ENCODE results near the gene KNTC1.

The KNTC1 gene

DNA sequence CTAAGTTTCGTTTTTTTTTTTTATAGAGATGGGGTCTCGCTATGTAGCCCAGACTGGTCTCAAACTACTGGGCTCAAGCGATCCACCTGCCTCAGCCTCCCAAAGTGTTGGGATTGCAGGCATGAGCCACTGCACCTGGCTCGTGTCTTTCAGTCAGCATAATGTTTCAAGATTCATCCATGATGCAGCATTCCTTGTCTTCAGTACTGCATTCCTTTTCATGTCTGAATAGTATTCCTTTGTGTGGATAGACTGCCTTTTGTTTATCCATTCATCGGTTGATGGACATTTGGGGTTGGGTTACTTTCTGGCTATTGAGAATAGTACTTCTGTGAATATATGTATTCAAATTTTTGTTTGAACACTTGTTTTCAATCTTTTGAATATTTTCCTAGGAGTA, 138.7 kb downstream of the KNTC1 start:
- Histone ChIP-seq H3K4me2 (ENCODE audit: low read depth, low read length, poor library complexity, severe bottlenecking) (no peak overlapping the region), H3K36me3 (ENCODE audit: insufficient read depth, low read length) (no peaks in the 10 kb centered on the region), H2AFZ (ENCODE audit: low read length) (no peak overlapping the region), H3K4me1 (ENCODE audit: insufficient read depth, low read length, poor library complexity, severe bottlenecking) (no peaks in the 10 kb centered on the region), H3K9me3 (ENCODE audit: insufficient read depth, low read depth, low read length) (no peaks in the 10 kb centered on the region), H3K79me2 (ENCODE audit: insufficient read depth, low read length) (no peaks in the 10 kb centered on the region), H3K9me2 (replicated peaks; ENCODE audit: low read depth, low read length) (no peaks in the 10 kb centered on the region), H4K20me1 (ENCODE audit: insufficient read depth, low read length, poor library complexity, severe bottlenecking) (no peaks in the 10 kb centered on the region), H3K9ac (ENCODE audit: low read depth, low read length, poor library complexity, severe bottlenecking) (no peak overlapping the region), H3F3A (ENCODE audit: low read depth) (no peaks in the 10 kb centered on the region), H3K4me3 (ENCODE audit: low read length, poor library complexity, severe bottlenecking) (no peak overlapping the region), H3K27me3 (ENCODE audit: insufficient read depth, low read length, poor library complexity, severe bottlenecking) (no peaks in the 10 kb centered on the region)
- TF ChIP-seq, protein P1, sequence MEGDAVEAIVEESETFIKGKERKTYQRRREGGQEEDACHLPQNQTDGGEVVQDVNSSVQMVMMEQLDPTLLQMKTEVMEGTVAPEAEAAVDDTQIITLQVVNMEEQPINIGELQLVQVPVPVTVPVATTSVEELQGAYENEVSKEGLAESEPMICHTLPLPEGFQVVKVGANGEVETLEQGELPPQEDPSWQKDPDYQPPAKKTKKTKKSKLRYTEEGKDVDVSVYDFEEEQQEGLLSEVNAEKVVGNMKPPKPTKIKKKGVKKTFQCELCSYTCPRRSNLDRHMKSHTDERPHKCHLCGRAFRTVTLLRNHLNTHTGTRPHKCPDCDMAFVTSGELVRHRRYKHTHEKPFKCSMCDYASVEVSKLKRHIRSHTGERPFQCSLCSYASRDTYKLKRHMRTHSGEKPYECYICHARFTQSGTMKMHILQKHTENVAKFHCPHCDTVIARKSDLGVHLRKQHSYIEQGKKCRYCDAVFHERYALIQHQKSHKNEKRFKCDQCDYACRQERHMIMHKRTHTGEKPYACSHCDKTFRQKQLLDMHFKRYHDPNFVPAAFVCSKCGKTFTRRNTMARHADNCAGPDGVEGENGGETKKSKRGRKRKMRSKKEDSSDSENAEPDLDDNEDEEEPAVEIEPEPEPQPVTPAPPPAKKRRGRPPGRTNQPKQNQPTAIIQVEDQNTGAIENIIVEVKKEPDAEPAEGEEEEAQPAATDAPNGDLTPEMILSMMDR (conservative IDR thresholded peaks at IDR 0.05; ENCODE audit: low read length) = no peak
- no peak for TF ChIP-seq EZH2phosphoT487 (IDR thresholded peaks at IDR 0.05; ENCODE audit: borderline replicate concordance)

DNA sequence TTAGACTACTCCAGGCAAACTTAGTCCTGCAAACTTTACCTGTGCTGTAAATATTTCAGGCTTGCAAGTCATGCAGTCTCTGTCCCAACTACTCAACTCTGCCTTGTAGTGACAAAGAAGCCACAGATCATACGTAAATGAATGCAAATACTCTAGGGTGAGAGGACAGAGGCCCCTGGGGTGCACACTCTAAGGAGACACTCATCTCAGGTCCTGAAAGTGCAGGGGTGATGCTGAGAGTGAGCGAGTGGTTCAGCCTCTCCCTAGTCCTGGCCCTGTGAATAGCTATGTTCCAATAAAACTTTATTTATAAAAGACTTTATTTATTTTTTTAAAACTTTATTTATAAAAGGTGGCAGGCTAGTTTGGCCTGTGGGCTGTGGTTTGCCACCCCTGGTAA, 141.2 kb downstream of the KNTC1 start:
- no peaks in the 10 kb centered on the region for H3K9me2 ChIP-seq (replicated peaks; ENCODE audit: low read depth, low read length)
- no peak overlapping the region for H3K9ac ChIP-seq (ENCODE audit: low read depth, low read length, poor library complexity, severe bottlenecking)
- H3K27me3 ChIP-seq (ENCODE audit: insufficient read depth, low read length, poor library complexity, severe bottlenecking) = no peaks in the 10 kb centered on the region
- no peak overlapping the region for H3K4me2 ChIP-seq (ENCODE audit: low read depth, low read length, poor library complexity, severe bottlenecking)
- H3K4me3 ChIP-seq (ENCODE audit: low read length, poor library complexity, severe bottlenecking) = no peak overlapping the region
- no peaks in the 10 kb centered on the region for H3K4me1 ChIP-seq (ENCODE audit: insufficient read depth, low read length, poor library complexity, severe bottlenecking)
- H3K79me2 ChIP-seq (ENCODE audit: insufficient read depth, low read length) = no peaks in the 10 kb centered on the region
- no peaks in the 10 kb centered on the region for H4K20me1 ChIP-seq (ENCODE audit: insufficient read depth, low read length, poor library complexity, severe bottlenecking)
- H3K36me3 ChIP-seq (ENCODE audit: insufficient read depth, low read length) = no peaks in the 10 kb centered on the region
- no peaks in the 10 kb centered on the region for H3K9me3 ChIP-seq (ENCODE audit: insufficient read depth, low read depth, low read length)
- TF ChIP-seq EZH2phosphoT487 (IDR thresholded peaks at IDR 0.05; ENCODE audit: borderline replicate concordance) = no peak
- TF ChIP-seq, protein P1 (conservative IDR thresholded peaks at IDR 0.05; ENCODE audit: low read length) = no peak
- H3F3A ChIP-seq (ENCODE audit: low read depth) = no peaks in the 10 kb centered on the region
- no peak overlapping the region for H2AFZ ChIP-seq (ENCODE audit: low read length)

DNA sequence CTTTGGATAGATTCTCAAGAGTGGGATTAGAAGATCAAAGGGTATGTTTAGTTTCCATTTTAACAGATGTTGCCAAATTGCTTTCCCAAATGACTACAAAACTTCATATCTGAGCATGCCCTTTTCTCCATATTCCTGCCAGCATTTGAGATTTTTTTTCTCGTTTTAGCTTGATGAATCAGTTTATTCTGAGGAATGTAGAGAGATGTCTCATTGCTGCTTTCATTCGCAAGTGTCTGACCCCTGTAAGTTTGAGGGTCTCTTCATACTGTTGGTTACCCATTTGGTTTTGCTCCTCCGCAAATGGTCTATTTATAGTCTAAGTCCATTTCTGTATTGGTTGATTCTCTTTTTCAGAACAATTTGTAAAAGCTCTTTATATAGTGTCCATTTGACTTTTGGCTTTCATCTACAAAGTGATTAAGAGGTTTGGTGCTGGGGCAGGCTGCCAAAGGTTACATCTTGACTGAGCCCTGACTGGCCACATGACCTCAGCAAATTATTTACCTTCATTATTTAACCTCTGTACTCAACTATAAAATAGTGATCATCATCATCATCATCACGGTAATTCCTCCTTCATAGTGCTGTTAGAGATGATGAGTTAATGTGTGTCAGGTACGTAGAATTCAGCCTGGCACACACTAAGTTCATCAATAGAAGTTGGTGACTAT, 142.5 kb downstream of the KNTC1 start:
- H3K79me2 ChIP-seq (ENCODE audit: insufficient read depth, low read length) = no peaks in the 10 kb centered on the region
- no peak for TF ChIP-seq EZH2phosphoT487 (IDR thresholded peaks at IDR 0.05; ENCODE audit: borderline replicate concordance)
- TF ChIP-seq, protein P1 (conservative IDR thresholded peaks at IDR 0.05; ENCODE audit: low read length) = no peak
- no peak overlapping the region for H3K4me3 ChIP-seq (ENCODE audit: low read length, poor library complexity, severe bottlenecking)
- no peaks in the 10 kb centered on the region for H3K9me2 ChIP-seq (replicated peaks; ENCODE audit: low read depth, low read length)
- H3K4me1 ChIP-seq (ENCODE audit: insufficient read depth, low read length, poor library complexity, severe bottlenecking) = no peaks in the 10 kb centered on the region
- no peaks in the 10 kb centered on the region for H3K27me3 ChIP-seq (ENCODE audit: insufficient read depth, low read length, poor library complexity, severe bottlenecking)
- no peaks in the 10 kb centered on the region for H3F3A ChIP-seq (ENCODE audit: low read depth)
- H3K4me2 ChIP-seq (ENCODE audit: low read depth, low read length, poor library complexity, severe bottlenecking) = no peak overlapping the region
- no peak overlapping the region for H2AFZ ChIP-seq (ENCODE audit: low read length)
- H3K9ac ChIP-seq (ENCODE audit: low read depth, low read length, poor library complexity, severe bottlenecking) = no peak overlapping the region
- H3K36me3 ChIP-seq (ENCODE audit: insufficient read depth, low read length) = no peaks in the 10 kb centered on the region
- H4K20me1 ChIP-seq (ENCODE audit: insufficient read depth, low read length, poor library complexity, severe bottlenecking) = no peaks in the 10 kb centered on the region
- no peaks in the 10 kb centered on the region for H3K9me3 ChIP-seq (ENCODE audit: insufficient read depth, low read depth, low read length)
